Activated T-helper 17 cell treated with anti-CD3 and anti-CD28 coated beads, Interleukin-2, amount 50 U/mL, for 72 hours (primary cell): ENCODE results near the gene FLOT1. TPM values are rescaled to one million over a fixed set of nuclear protein-coding genes. Genes with fewer than 3 reads are reported as not detected.
"Not testable (repeated sequence)": the region's sequence is repeated elsewhere in the genome, so short reads cannot be mapped to it uniquely, and the experiment has no call there.

Experiments
- ATAC-seq: fragments of 150-1000 bp; cut with Tn5 transposase; replicated peaks from 2 replicates; pipeline ENCODE4 v1.10.0; 2021; ENCODE audit warnings: mild to moderate bottlenecking, moderate library complexity
- H3K27ac Mint-ChIP-seq: one replicate; pipeline ENCODE4 v1.8.0; 2022; ENCODE audit warnings: mixed read lengths
- H3K27me3 Mint-ChIP-seq: one replicate; pipeline ENCODE4 v1.8.0; 2022; ENCODE audit warnings: mixed read lengths
- H3K36me3 Mint-ChIP-seq: one replicate; pipeline ENCODE4 v1.8.0; 2022; ENCODE audit warnings: low read depth, mild to moderate bottlenecking, mixed read lengths
- H3K4me1 Mint-ChIP-seq: one replicate; pipeline ENCODE4 v1.8.0; 2022; ENCODE audit warnings: mixed read lengths
- H3K4me3 Mint-ChIP-seq: one replicate; pipeline ENCODE4 v1.8.0; 2022; ENCODE audit warnings: mild to moderate bottlenecking, mixed read lengths
- H3K9me3 Mint-ChIP-seq: one replicate; pipeline ENCODE4 v1.8.0; 2022; ENCODE audit warnings: mixed read lengths
- total RNA-seq, 2 donors: library from RNA; stranded (reverse); gene quantifications; one replicate each; pipeline ENCODE4 v1.2.3, GENCODE V29; 2022

Gene FLOT1
- total RNA-seq, 2 donors from 2014 or later = 152 to 161 TPM

- Mint-ChIP-seq H3K27me3 (no peaks in the 10 kb centered on the region), H3K4me1 (peaks cover 30% of the 10 kb centered on the region), H3K27ac (peak overlapping the region; percentile 83), H3K4me3 (peak overlapping the region; percentile 99), H3K9me3 (no peaks in the 10 kb centered on the region), H3K36me3 (peaks cover 100% of the 10 kb centered on the region)
- ATAC-seq = no peak
These were observed 17.4 kb downstream of the FLOT1 start for GRCh38 chr6:30724906-30725667.

- H3K4me1 Mint-ChIP-seq = peaks cover 28% of the 10 kb centered on the region
- H3K36me3 Mint-ChIP-seq = peaks cover 96% of the 10 kb centered on the region
- not testable (repeated sequence) for H3K27me3 Mint-ChIP-seq, ATAC-seq, H3K9me3 Mint-ChIP-seq
- peak overlapping the region; percentile 99 for H3K4me3 Mint-ChIP-seq
- peak overlapping the region; percentile 96 for H3K27ac Mint-ChIP-seq
These were observed 18.4 kb downstream of the FLOT1 start for GRCh38 chr6:30723843-30724741.

- Mint-ChIP-seq H3K4me1 (peaks cover 28% of the 10 kb centered on the region), H3K27ac (peak overlapping the region; percentile 96), H3K4me3 (peak overlapping the region; percentile 99), H3K36me3 (peaks cover 88% of the 10 kb centered on the region)
- ATAC-seq, H3K27me3 Mint-ChIP-seq, H3K9me3 Mint-ChIP-seq: not testable (repeated sequence)
These were observed 19.2 kb downstream of the FLOT1 start for GRCh38 chr6:30723159-30723842.

- ATAC-seq = no peak
- Mint-ChIP-seq H3K36me3 (peaks cover 82% of the 10 kb centered on the region), H3K4me1 (peaks cover 31% of the 10 kb centered on the region)
These were observed 20.0 kb downstream of the FLOT1 start for GRCh38 chr6:30722280-30723112.

GRCh38 chr6:30722025-30722279 is 20.5 kb downstream of the FLOT1 start:
- ATAC-seq, H3K27me3 Mint-ChIP-seq, H3K9me3 Mint-ChIP-seq: not testable (repeated sequence)
- H3K27ac Mint-ChIP-seq = peak overlapping the region; percentile 96
- peaks cover 35% of the 10 kb centered on the region for H3K4me1 Mint-ChIP-seq
- peaks cover 82% of the 10 kb centered on the region for H3K36me3 Mint-ChIP-seq
- peak overlapping the region; percentile 99 for H3K4me3 Mint-ChIP-seq

More at GRCh38 chr6:30722280-30723112, 20.0 kb downstream of the FLOT1 start:
- Mint-ChIP-seq H3K27ac (peak overlapping the region; percentile 96), H3K4me3 (peak overlapping the region; percentile 99), H3K27me3 (no peaks in the 10 kb centered on the region), H3K9me3 (no peaks in the 10 kb centered on the region)

- Mint-ChIP-seq H3K36me3 (peaks cover 82% of the 10 kb centered on the region), H3K4me1 (peaks cover 41% of the 10 kb centered on the region), H3K27ac (peak overlapping the region; percentile 96), H3K4me3 (peak overlapping the region; percentile 99), H3K9me3 (no peaks in the 10 kb centered on the region), H3K27me3 (no peaks in the 10 kb centered on the region)
- peak; percentile 30 for ATAC-seq
These were observed 21.1 kb downstream of the FLOT1 start for GRCh38 chr6:30721198-30722024.

GRCh38 chr6:30720738-30721197 is 21.7 kb downstream of the FLOT1 start:
- peak overlapping the region; percentile 99 for H3K4me3 Mint-ChIP-seq
- H3K36me3 Mint-ChIP-seq = peaks cover 82% of the 10 kb centered on the region
- no peaks in the 10 kb centered on the region for H3K9me3 Mint-ChIP-seq
- ATAC-seq = no peak
- H3K4me1 Mint-ChIP-seq = peaks cover 47% of the 10 kb centered on the region
- peak overlapping the region; percentile 96 for H3K27ac Mint-ChIP-seq
- no peaks in the 10 kb centered on the region for H3K27me3 Mint-ChIP-seq

- Mint-ChIP-seq H3K27ac (peak within 1 kb of the TSS; percentile 96), H3K9me3 (no peaks in the 10 kb centered on the region), H3K27me3 (no peaks in the 10 kb centered on the region), H3K36me3 (peaks cover 82% of the 10 kb centered on the region), H3K4me1 (peaks cover 48% of the 10 kb centered on the region), H3K4me3 (peak within 1 kb of the TSS; percentile 99)
- ATAC-seq = peak; percentile 67
These were observed 22.4 kb downstream of the FLOT1 start, which contains the start of gene TUBB for GRCh38 chr6:30719791-30720737. Gene TUBB (plus strand): TSS chr6:30720352. CDS start chr6:30720507, 155 bp downstream.

- H3K27me3 Mint-ChIP-seq = no peaks in the 10 kb centered on the region
- peak overlapping the region; percentile 96 for H3K27ac Mint-ChIP-seq
These were observed 23.1 kb downstream of the FLOT1 start for GRCh38 chr6:30719356-30719755.

GRCh38 chr6:30717845-30718720 is 24.4 kb downstream of the FLOT1 start:
- not testable (repeated sequence) for H3K27me3 Mint-ChIP-seq, ATAC-seq, H3K9me3 Mint-ChIP-seq
- H3K36me3 Mint-ChIP-seq = peaks cover 82% of the 10 kb centered on the region
- H3K4me3 Mint-ChIP-seq = peak overlapping the region; percentile 99
- H3K4me1 Mint-ChIP-seq = peaks cover 36% of the 10 kb centered on the region
- peak overlapping the region; percentile 99 for H3K27ac Mint-ChIP-seq

More at GRCh38 chr6:30719356-30719755, 23.1 kb downstream of the FLOT1 start:
- no peak for ATAC-seq
- Mint-ChIP-seq H3K9me3 (no peaks in the 10 kb centered on the region), H3K4me1 (peaks cover 48% of the 10 kb centered on the region), H3K36me3 (peaks cover 82% of the 10 kb centered on the region), H3K4me3 (peak overlapping the region; percentile 99)

GRCh38 chr6:30717129-30717844 is 25.2 kb downstream of the FLOT1 start, which contains the start of gene MDC1:
Gene MDC1 (minus strand): TSS chr6:30717281. CDS start chr6:30715175, 2,106 bp downstream.
- H3K4me3 Mint-ChIP-seq = peak within 1 kb of the TSS; percentile 99
- ATAC-seq = peak; percentile 83
- peak within 1 kb of the TSS; percentile 99 for H3K27ac Mint-ChIP-seq
- no peaks in the 10 kb centered on the region for H3K27me3 Mint-ChIP-seq
- H3K9me3 Mint-ChIP-seq = no peaks in the 10 kb centered on the region
- peaks cover 82% of the 10 kb centered on the region for H3K36me3 Mint-ChIP-seq
- H3K4me1 Mint-ChIP-seq = peaks cover 29% of the 10 kb centered on the region
